Glomerular visceral epithelial cell (primary cell): ENCODE data around the gene RBM15B.
"Not testable (repeated sequence)": the region's sequence is repeated elsewhere in the genome, so short reads cannot be mapped to it uniquely, and the experiment has no call there.

Source experiments
- DNase-seq: peaks from one replicate; pipeline ENCODE4 v3.0.0-alpha.2; 2016; ENCODE audit errors: extremely low spot score

The RBM15B gene

GRCh38 chr3:51391075-51391565, at the start of gene RBM15B:
TSS of gene RBM15B (plus strand) at chr3:51391285. CDS start at chr3:51391400, 115 bp downstream.
- peak; percentile 95 for DNase-seq

- peak; percentile 10 for DNase-seq
Measured at GRCh38 chr3:51343918-51344687, 47.0 kb upstream of the RBM15B start.

GRCh38 chr3:51350751-51351150, 40.3 kb upstream of the RBM15B start:
- no peak for DNase-seq

DNA sequence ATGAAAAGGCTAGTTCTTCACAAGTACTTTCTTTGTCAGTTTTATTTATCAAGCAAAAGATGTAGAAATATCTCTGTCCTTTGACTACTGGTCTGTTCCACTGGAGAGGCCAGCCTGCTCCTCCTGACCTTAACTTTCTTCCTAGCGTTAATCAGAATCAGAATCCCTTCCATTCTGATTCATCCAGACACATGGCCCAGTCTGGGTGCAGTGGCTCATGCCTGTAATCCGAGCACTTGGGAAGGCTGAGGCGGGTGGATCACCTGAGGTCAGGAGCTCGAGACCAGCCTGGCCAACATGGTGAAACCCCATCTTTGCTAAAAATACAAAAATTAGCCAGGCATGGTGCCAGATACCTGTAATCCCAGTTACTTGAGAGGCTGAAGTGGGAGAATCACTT, 38.0 kb upstream of the RBM15B start:
- DNase-seq = no peak

DNA sequence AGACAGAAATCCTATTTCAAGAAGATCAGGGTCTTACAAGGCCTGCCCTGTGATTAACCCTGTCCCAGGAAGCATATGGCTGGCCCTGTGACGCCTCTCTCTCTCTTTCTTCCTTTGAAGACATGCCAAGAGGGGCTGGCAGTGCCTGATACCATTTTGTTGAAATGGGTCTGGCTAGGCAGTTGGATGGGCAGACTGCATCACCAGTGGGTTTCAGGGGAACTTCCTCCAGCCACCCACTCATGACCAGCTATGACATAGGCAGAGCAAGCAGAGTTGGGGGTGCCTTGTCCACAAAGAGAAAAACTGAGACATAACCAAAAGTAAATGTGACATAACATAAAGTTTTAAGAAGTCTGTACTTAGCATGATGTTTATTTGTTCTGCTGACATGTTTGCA, 37.4 kb upstream of the RBM15B start:
- DNase-seq = no peak

DNA sequence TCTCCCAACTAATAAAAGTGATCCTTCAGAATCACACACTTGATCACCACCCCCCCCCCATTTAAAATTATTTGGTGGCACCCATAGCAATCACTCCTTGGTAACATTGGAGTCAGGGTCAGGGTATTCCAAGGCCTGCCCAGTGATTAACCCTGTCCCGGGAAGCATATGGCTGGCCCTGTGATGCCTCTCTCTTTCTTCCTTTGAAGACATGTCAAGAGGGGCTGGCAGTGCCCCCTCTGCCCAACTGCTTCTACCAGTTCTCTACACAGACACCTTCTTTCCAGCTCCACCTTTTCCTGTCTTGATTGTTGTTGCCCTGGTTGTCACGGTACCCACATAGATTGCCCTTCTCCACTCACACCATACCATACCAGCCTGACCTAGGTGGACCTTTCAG, 36.9 kb upstream of the RBM15B start:
- no peak for DNase-seq

DNA sequence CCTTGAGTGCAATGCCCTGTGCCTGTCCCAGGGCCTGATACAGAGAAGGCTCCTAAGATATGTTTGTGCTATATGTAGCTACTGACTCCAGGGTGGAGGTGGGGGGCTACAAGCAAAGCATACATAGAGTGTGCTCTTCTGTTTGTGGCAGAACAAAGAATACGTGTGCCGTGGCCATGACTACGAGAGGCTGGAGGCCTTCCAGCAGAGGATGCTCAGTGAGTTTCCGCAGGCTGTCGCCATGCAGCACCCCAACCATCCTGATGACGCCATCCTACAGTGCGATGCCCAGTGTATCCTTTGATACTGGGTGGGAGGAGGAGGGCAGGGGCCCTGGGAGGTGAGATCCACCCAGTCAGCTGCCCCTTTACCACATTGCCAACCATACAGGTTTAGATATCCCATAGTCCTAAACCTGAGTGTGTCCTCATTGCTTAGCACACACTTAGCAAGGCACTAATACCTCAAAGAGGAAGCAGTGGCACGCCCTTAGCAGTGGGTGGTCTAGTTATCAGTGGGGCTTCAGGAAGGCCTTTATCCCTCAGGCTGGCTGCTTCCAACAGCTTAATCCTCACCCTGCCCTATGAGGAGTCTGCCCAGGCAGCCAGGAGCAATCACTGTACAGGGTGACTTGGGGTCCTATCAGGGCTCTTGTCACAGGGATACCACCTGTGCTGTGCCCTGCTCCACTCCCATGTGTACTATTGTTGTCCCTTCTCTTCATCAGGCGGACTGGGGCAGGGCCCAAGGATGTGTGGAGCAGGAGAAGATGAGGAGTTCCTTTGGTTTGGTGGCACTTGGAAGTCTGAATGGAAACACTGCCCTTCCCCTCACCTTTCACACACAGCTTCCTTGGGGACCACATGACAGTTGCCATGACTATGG, 36.1 kb upstream of the RBM15B start:
- no peak for DNase-seq

DNA sequence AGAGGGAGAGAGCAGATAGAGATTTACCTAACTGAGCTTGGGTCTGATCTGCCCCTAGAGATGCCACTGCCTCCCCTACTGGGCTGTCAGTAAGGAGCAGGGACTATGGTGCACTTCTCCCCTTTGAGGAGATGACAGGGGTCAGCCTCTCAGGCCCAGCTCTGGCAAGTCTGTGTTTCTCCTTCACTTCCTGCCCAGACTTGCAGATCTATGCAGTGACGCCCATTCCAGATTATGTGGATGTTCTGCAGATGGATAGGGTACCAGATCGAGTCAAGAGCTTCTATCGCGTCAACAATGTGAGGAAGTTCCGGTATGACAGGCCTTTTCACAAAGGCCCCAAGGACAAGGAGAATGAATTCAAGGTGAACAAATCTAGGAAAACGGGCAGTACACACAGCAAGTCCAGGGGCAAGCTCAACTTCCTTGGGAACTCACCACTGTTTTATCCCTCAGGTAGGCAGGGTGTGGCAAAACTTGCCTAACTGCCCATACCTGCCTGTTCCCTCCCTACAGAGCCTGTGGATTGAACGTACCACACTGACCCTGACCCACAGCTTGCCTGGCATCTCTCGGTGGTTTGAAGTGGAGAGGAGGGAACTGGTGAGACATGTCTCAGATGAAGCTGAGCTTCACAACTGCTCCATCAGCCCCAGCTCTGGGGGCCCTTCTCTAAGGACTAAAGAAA, 35.0 kb upstream of the RBM15B start:
- no peak for DNase-seq

GRCh38 chr3:51357856-51358255, 33.2 kb upstream of the RBM15B start:
- DNase-seq = no peak

- DNase-seq = no peak
Measured at GRCh38 chr3:51358981-51359380, 32.1 kb upstream of the RBM15B start.

DNA sequence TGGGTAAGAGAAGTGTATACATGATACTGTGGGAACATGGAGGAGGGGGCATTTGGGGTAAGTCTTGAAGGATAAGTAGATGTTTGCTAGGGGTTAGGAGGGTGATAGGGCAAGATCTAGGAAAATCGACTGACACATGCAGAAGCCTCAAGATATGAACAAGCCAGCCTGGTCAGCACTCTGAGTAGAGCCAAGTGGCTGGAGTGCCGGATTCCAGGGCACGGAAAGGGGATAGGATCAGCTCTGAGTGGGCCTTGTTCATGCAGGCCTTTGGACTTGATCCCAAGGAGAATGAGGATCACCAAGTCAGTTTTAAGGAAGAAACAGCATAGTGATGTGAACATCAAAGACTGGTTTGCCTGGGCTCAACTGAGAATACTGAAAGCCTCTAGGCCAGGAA, 30.3 kb upstream of the RBM15B start:
- DNase-seq = no peak

- DNase-seq = no peak
Measured at GRCh38 chr3:51361746-51362145, 29.3 kb upstream of the RBM15B start.

GRCh38 chr3:51362476-51362875, 28.6 kb upstream of the RBM15B start:
- DNase-seq = no peak

DNA sequence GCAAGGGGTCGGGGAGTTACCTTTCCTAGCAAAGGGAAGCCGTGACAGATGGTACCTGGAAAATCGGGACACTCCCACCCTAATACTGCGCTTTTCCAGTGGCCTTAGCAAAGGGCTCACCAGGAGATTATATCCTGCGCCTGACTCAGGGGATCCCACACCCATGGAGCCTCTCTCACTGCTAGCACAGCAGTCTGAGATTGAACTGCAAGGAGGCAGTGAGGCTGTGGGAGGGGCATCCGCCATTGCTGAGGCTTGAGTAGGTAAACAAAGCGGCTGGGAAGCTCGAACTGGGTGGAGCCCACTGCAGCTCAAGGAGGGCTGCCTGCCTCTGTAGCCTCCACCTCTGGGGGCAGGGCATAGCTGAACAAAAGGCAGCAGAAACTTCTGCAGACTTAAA, 22.8 kb upstream of the RBM15B start:
- DNase-seq = not testable (repeated sequence)

GRCh38 chr3:51371943-51372557, 19.0 kb upstream of the RBM15B start:
- DNase-seq = peak; percentile 60

DNA sequence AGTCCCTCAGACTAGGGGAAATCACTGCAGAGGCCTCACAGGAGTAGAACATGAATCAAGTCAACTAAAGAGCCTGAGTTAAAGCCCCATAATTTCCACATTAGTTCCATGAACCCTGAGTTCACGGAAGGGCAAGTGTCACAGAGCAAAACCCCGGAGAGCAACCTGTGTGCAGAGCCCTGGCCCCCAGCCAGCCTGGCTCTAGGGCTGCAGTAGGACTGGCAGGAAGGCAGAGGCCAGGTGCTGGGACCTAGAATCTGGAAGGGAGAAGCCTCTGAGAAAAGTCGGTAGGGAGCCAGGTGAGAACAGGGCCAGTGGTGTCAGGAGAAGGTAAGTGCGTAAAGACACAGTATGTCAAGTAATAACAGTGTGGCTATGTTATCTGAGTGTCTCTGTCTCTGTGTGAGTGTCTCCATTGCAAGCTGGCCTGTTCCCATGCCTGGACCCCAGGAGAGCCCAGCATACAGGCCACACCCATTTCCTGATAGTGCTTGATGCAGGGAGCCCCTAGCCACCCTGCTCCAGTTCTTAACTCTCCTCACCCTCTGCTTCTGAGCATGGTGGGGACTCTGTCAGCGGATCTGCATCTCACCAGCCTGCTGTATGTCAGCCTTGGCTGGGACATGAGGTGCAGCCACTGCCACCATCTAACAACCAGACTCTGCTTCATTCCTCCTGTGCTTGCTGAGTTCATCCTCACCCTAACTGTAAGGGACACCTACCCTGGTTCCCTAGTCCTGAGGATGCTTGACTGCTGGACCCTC, 17.2 kb upstream of the RBM15B start:
- DNase-seq = no peak

DNA sequence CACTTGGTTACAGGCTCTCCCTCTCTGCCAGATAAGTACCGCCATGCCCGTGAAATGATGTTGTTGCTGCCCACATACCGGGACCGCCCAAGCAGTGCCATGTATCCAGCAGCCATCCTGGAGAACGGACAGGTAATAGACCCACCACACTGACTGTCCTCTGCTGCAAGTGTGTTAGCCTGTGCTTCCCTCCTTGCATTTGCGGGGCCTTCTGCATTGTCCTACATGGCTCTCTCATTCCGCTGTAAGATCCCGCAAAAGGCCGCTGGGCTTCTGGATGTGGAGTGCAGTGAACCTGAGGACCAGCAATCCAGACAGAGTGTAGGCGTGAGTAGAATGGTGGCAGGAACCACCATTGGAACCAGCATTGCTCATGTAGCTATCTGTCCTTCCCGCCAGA, 16.6 kb upstream of the RBM15B start:
- no peak for DNase-seq

GRCh38 chr3:51375136-51375535, 15.9 kb upstream of the RBM15B start:
- DNase-seq = no peak

DNA sequence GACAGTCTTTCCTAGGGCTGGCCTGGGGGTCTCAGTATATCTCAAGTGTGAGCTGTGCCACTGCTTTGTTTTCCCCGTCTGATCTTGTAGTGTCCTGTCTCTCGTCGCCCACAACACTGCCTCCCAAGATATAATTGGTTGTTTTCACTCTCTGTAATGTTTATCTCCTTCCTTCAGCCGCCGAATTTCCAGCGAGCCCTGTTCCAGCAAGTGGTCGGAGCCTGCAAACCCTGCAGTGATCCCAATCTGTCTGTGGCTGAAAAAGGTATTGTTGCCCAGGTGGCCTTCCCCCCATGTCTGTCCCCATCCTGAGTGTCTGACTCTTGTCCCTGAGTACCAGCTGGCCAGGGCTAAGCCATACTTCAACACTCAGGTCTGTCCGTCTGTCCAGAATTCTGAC, 15.5 kb upstream of the RBM15B start:
- no peak for DNase-seq

- DNase-seq = no peak
Measured at GRCh38 chr3:51378065-51378464, 13.0 kb upstream of the RBM15B start.

GRCh38 chr3:51378726-51379125, 12.4 kb upstream of the RBM15B start:
- DNase-seq = no peak
